Cardiac muscle cell (in vitro differentiated cells and primary cell): ENCODE data around the gene TLCD2. TPM values are rescaled to one million over a fixed set of nuclear protein-coding genes. Genes with fewer than 3 reads are reported as not detected.

Experiments
- DNase-seq, 2 donors: peaks; one replicate each; pipeline versions ENCODE4 v3.0.0 to v3.0.0-alpha.2; 2010 to 2017; ENCODE audit warnings: low read depth in 1 of 2, low spot score in 1 of 2
- H3K27ac ChIP-seq: fragments of 200-600 bp; sonication (generic); 2 replicates; pipeline ENCODE4 v1.5.1; 2016
- H3K27me3 ChIP-seq: fragments of 200-600 bp; sonication (generic); 2 replicates; pipeline ENCODE4 v1.6.0; 2016; ENCODE audit warnings: control low read depth
- H3K36me3 ChIP-seq: fragments of 200-600 bp; sonication (generic); 2 replicates; pipeline ENCODE4 v1.5.1; 2016; ENCODE audit warnings: control low read depth
- H3K4me1 ChIP-seq: fragments of 200-600 bp; sonication (generic); 2 replicates; pipeline ENCODE4 v1.8.1; 2017; ENCODE audit warnings: low read depth, mild to moderate bottlenecking, mixed run types
- H3K4me3 ChIP-seq: fragments of 200-600 bp; sonication (generic); 2 replicates; pipeline ENCODE4 v1.5.1; 2016; ENCODE audit warnings: mild to moderate bottlenecking
- H3K9me3 ChIP-seq: fragments of 200-600 bp; sonication (generic); 2 replicates; pipeline ENCODE4 v1.5.1; 2017; ENCODE audit warnings: low read depth, mild to moderate bottlenecking, control low read depth
- CTCF ChIP-seq: IDR thresholded peaks from 2 replicates; pipeline ENCODE4 v1.5.1; 2012; ENCODE audit warnings: low read depth, mild to moderate bottlenecking, low read length
- polyA plus RNA-seq: library from polyadenylated mRNA; unstranded; fragments of >200 nt; fragmentation: Nextera tagmentation; extraction: Ambion mirVana; gene quantifications from 2 replicates; pipeline ENCODE4 v1.2.1, GENCODE V29; 2016
- total RNA-seq: library from RNA; depleted of rRNA; stranded (reverse); fragments of >200 nt; gene quantifications from 2 replicates; pipeline ENCODE4 v1.2.3, GENCODE V29; 2016

Gene TLCD2
- total and polyA plus RNA-seq, 2 experiments from 2014 or later, result 1.4 to 3.1 TPM

GRCh38 chr17:1716076-1716911 lies 6.1 kb upstream of the TLCD2 start:
- H3K9me3 ChIP-seq, result no peaks in the 10 kb centered on the region
- peak overlapping the region; percentile 99 for H3K27ac ChIP-seq
- no peaks in the 10 kb centered on the region for H3K27me3 ChIP-seq
- peak; percentile 100 for DNase-seq
- H3K36me3 ChIP-seq, result no peaks in the 10 kb centered on the region
- peak overlapping the region; percentile 93 for H3K4me3 ChIP-seq
- peaks cover 10% of the 10 kb centered on the region for H3K4me1 ChIP-seq
- TF ChIP-seq CTCF, result peak; percentile 30

GRCh38 chr17:1715803-1716075 lies 5.6 kb upstream of the TLCD2 start:
- Histone ChIP-seq H3K9me3 (no peaks in the 10 kb centered on the region), H3K4me1 (peaks cover 10% of the 10 kb centered on the region), H3K4me3 (peak overlapping the region; percentile 93), H3K27ac (peak overlapping the region; percentile 97), H3K36me3 (no peaks in the 10 kb centered on the region), H3K27me3 (no peaks in the 10 kb centered on the region)
- no peak for TF ChIP-seq CTCF
- no peak for DNase-seq

GRCh38 chr17:1714980-1715802 lies 5.0 kb upstream of the TLCD2 start:
- peak overlapping the region; percentile 97 for H3K27ac ChIP-seq
- H3K9me3 ChIP-seq, result no peaks in the 10 kb centered on the region
- peak overlapping the region; percentile 93 for H3K4me3 ChIP-seq
- peak; percentile 72 to 96 for DNase-seq
- peaks cover 10% of the 10 kb centered on the region for H3K4me1 ChIP-seq
- no peak for TF ChIP-seq CTCF
- H3K36me3 ChIP-seq, result no peaks in the 10 kb centered on the region
- H3K27me3 ChIP-seq, result no peaks in the 10 kb centered on the region

- H3K36me3 ChIP-seq, result no peaks in the 10 kb centered on the region
- H3K4me3 ChIP-seq, result peak overlapping the region; percentile 93
- peak overlapping the region; percentile 97 for H3K27ac ChIP-seq
- no peaks in the 10 kb centered on the region for H3K9me3 ChIP-seq
- peaks cover 10% of the 10 kb centered on the region for H3K4me1 ChIP-seq
- no peaks in the 10 kb centered on the region for H3K27me3 ChIP-seq
- no peak for TF ChIP-seq CTCF
- peak; percentile 97 to 99 for DNase-seq
These were observed 4.3 kb upstream of the TLCD2 start for GRCh38 chr17:1714427-1714979.

- Histone ChIP-seq H3K9me3 (no peaks in the 10 kb centered on the region), H3K27ac (peak overlapping the region; percentile 97), H3K27me3 (no peaks in the 10 kb centered on the region), H3K36me3 (no peaks in the 10 kb centered on the region), H3K4me3 (peak overlapping the region; percentile 93), H3K4me1 (peaks cover 10% of the 10 kb centered on the region)
- TF ChIP-seq CTCF, result peak; percentile 43
- peak; percentile 61 to 70 for DNase-seq
These were observed 3.8 kb upstream of the TLCD2 start for GRCh38 chr17:1713878-1714426.
